T-helper 2 cell treated with Interferon-gamma antibody and Interleukin-4, amounts not matched to agents 5 μg/mL and 100 μg/mL, for 36 hours (primary cell): ENCODE data around the gene SIRPA.

Source experiments
- DNase-seq: peaks from one replicate; pipeline ENCODE4 v3.0.0; 2021; ENCODE audit warnings: low spot score
- H3K27ac Mint-ChIP-seq: one replicate; pipeline ENCODE4 v1.8.0; 2021; ENCODE audit warnings: mild to moderate bottlenecking, mixed read lengths
- H3K27me3 Mint-ChIP-seq: one replicate; pipeline ENCODE4 v1.8.0; 2021; ENCODE audit warnings: low read depth, mixed read lengths
- H3K36me3 Mint-ChIP-seq: one replicate; pipeline ENCODE4 v1.8.0; 2021; ENCODE audit warnings: low read depth, mixed read lengths
- H3K4me1 Mint-ChIP-seq: one replicate; pipeline ENCODE4 v1.8.0; 2021; ENCODE audit warnings: low read depth, mixed read lengths
- H3K4me3 Mint-ChIP-seq: one replicate; pipeline ENCODE4 v1.8.0; 2022; ENCODE audit warnings: mild to moderate bottlenecking, moderate library complexity, mixed read lengths
- H3K9me3 Mint-ChIP-seq: one replicate; pipeline ENCODE4 v1.8.0; 2021; ENCODE audit warnings: mixed read lengths

SIRPA gene

GRCh38 chr20:1931830-1932229 is 36.6 kb downstream of the SIRPA start:
- Mint-ChIP-seq H3K4me3 (no peak overlapping the region), H3K27me3 (no peaks in the 10 kb centered on the region), H3K36me3 (no peaks in the 10 kb centered on the region), H3K27ac (no peak overlapping the region), H3K4me1 (no peaks in the 10 kb centered on the region), H3K9me3 (no peaks in the 10 kb centered on the region)
- no peak for DNase-seq

- Mint-ChIP-seq H3K9me3 (no peaks in the 10 kb centered on the region), H3K27ac (no peak overlapping the region), H3K36me3 (no peaks in the 10 kb centered on the region), H3K4me1 (no peaks in the 10 kb centered on the region), H3K27me3 (no peaks in the 10 kb centered on the region), H3K4me3 (no peak overlapping the region)
- no peak for DNase-seq
These were observed 37.8 kb downstream of the SIRPA start for GRCh38 chr20:1932971-1933370.

GRCh38 chr20:1933465-1933870 is 38.3 kb downstream of the SIRPA start:
- Mint-ChIP-seq H3K27me3 (no peaks in the 10 kb centered on the region), H3K36me3 (no peaks in the 10 kb centered on the region), H3K4me3 (no peak overlapping the region), H3K27ac (no peak overlapping the region), H3K9me3 (no peaks in the 10 kb centered on the region), H3K4me1 (no peaks in the 10 kb centered on the region)
- DNase-seq: no peak

GRCh38 chr20:1934156-1934555 is 38.9 kb downstream of the SIRPA start:
- H3K36me3 Mint-ChIP-seq: no peaks in the 10 kb centered on the region
- no peaks in the 10 kb centered on the region for H3K4me1 Mint-ChIP-seq
- no peak overlapping the region for H3K27ac Mint-ChIP-seq
- no peak overlapping the region for H3K4me3 Mint-ChIP-seq
- DNase-seq: no peak
- H3K9me3 Mint-ChIP-seq: no peaks in the 10 kb centered on the region
- H3K27me3 Mint-ChIP-seq: no peaks in the 10 kb centered on the region

- H3K4me3 Mint-ChIP-seq: no peak overlapping the region
- H3K4me1 Mint-ChIP-seq: no peaks in the 10 kb centered on the region
- DNase-seq: no peak
- no peak overlapping the region for H3K27ac Mint-ChIP-seq
- H3K9me3 Mint-ChIP-seq: no peaks in the 10 kb centered on the region
- H3K27me3 Mint-ChIP-seq: no peaks in the 10 kb centered on the region
- H3K36me3 Mint-ChIP-seq: no peaks in the 10 kb centered on the region
These were observed 39.7 kb downstream of the SIRPA start for GRCh38 chr20:1934721-1935573.

- Mint-ChIP-seq H3K27me3 (no peaks in the 10 kb centered on the region), H3K27ac (no peak overlapping the region), H3K9me3 (no peaks in the 10 kb centered on the region), H3K4me3 (no peak overlapping the region), H3K36me3 (no peaks in the 10 kb centered on the region), H3K4me1 (no peaks in the 10 kb centered on the region)
- DNase-seq: no peak
These were observed 40.6 kb downstream of the SIRPA start for GRCh38 chr20:1935696-1936366.

GRCh38 chr20:1937316-1937976 is 42.2 kb downstream of the SIRPA start:
- no peak overlapping the region for H3K27ac Mint-ChIP-seq
- H3K27me3 Mint-ChIP-seq: no peaks in the 10 kb centered on the region
- no peaks in the 10 kb centered on the region for H3K9me3 Mint-ChIP-seq
- no peak overlapping the region for H3K4me3 Mint-ChIP-seq
- no peak for DNase-seq
- no peaks in the 10 kb centered on the region for H3K4me1 Mint-ChIP-seq
- H3K36me3 Mint-ChIP-seq: no peaks in the 10 kb centered on the region

GRCh38 chr20:1938464-1939269 is 43.5 kb downstream of the SIRPA start:
- Mint-ChIP-seq H3K27ac (no peak overlapping the region), H3K4me3 (no peak overlapping the region), H3K4me1 (no peaks in the 10 kb centered on the region), H3K27me3 (peaks cover 3% of the 10 kb centered on the region), H3K9me3 (no peaks in the 10 kb centered on the region), H3K36me3 (no peaks in the 10 kb centered on the region)
- no peak for DNase-seq

- DNase-seq: no peak
- Mint-ChIP-seq H3K9me3 (no peaks in the 10 kb centered on the region), H3K4me3 (no peak overlapping the region), H3K4me1 (no peaks in the 10 kb centered on the region), H3K36me3 (no peaks in the 10 kb centered on the region), H3K27me3 (peaks cover 4% of the 10 kb centered on the region), H3K27ac (no peak overlapping the region)
These were observed 44.0 kb downstream of the SIRPA start for GRCh38 chr20:1939270-1939595.

GRCh38 chr20:1940581-1940980 is 45.4 kb downstream of the SIRPA start:
- Mint-ChIP-seq H3K27me3 (peaks cover 10% of the 10 kb centered on the region), H3K27ac (no peak overlapping the region), H3K4me3 (no peak overlapping the region), H3K36me3 (no peaks in the 10 kb centered on the region), H3K9me3 (no peaks in the 10 kb centered on the region), H3K4me1 (no peaks in the 10 kb centered on the region)
- DNase-seq: no peak

- Mint-ChIP-seq H3K36me3 (no peaks in the 10 kb centered on the region), H3K27ac (no peak overlapping the region), H3K9me3 (no peaks in the 10 kb centered on the region), H3K4me1 (no peaks in the 10 kb centered on the region), H3K27me3 (peaks cover 14% of the 10 kb centered on the region), H3K4me3 (no peak overlapping the region)
- no peak for DNase-seq
These were observed 46.0 kb downstream of the SIRPA start for GRCh38 chr20:1941226-1941625.

GRCh38 chr20:1942061-1942460 is 46.9 kb downstream of the SIRPA start:
- Mint-ChIP-seq H3K4me3 (no peak overlapping the region), H3K4me1 (no peaks in the 10 kb centered on the region), H3K27me3 (peaks cover 20% of the 10 kb centered on the region), H3K9me3 (no peaks in the 10 kb centered on the region), H3K36me3 (no peaks in the 10 kb centered on the region), H3K27ac (no peak overlapping the region)
- no peak for DNase-seq

GRCh38 chr20:1942486-1943274 is 47.5 kb downstream of the SIRPA start:
- no peak overlapping the region for H3K27ac Mint-ChIP-seq
- H3K36me3 Mint-ChIP-seq: no peaks in the 10 kb centered on the region
- H3K27me3 Mint-ChIP-seq: peaks cover 23% of the 10 kb centered on the region
- no peaks in the 10 kb centered on the region for H3K4me1 Mint-ChIP-seq
- H3K4me3 Mint-ChIP-seq: no peak overlapping the region
- no peaks in the 10 kb centered on the region for H3K9me3 Mint-ChIP-seq
- DNase-seq: no peak
